Inflammatory macrophage treated with lipopolysaccharide for 4 hours (primary cell): ENCODE results near the gene DNAH1.
"Not testable (repeated sequence)": the region's sequence is repeated elsewhere in the genome, so short reads cannot be mapped to it uniquely, and the experiment has no call there.

Source experiments
- DNase-seq: peaks from one replicate; pipeline ENCODE4 v3.0.0-alpha.2; 2020

DNAH1 gene

GRCh38 chr3:52313774-52314188 is 2.3 kb upstream of the DNAH1 start:
- DNase-seq: peak; percentile 90

GRCh38 chr3:52314489-52314888 is 1.6 kb upstream of the DNAH1 start:
- peak; percentile 40 for DNase-seq

- DNase-seq: no peak
Measured at GRCh38 chr3:52315006-52315405, 1.1 kb upstream of the DNAH1 start.

GRCh38 chr3:52317208-52318000 is 1.3 kb downstream of the DNAH1 start:
- DNase-seq: peak; percentile 24

GRCh38 chr3:52318186-52318816 is 2.2 kb downstream of the DNAH1 start:
- no peak for DNase-seq

- DNase-seq: no peak
Measured at GRCh38 chr3:52319921-52320595, 3.9 kb downstream of the DNAH1 start.

GRCh38 chr3:52321481-52321880 is 5.4 kb downstream of the DNAH1 start:
- DNase-seq: no peak

- no peak for DNase-seq
Measured at GRCh38 chr3:52322466-52322865, 6.3 kb downstream of the DNAH1 start.

- no peak for DNase-seq
Measured at GRCh38 chr3:52323526-52324295, 7.6 kb downstream of the DNAH1 start.

- DNase-seq: no peak
Measured at GRCh38 chr3:52324676-52325075, 8.6 kb downstream of the DNAH1 start.

GRCh38 chr3:52325686-52326085 is 9.6 kb downstream of the DNAH1 start:
- no peak for DNase-seq

GRCh38 chr3:52326976-52327375 is 10.9 kb downstream of the DNAH1 start:
- DNase-seq: no peak

GRCh38 chr3:52327486-52328290 is 11.6 kb downstream of the DNAH1 start:
- no peak for DNase-seq

- DNase-seq: no peak
Measured at GRCh38 chr3:52328536-52329080, 12.5 kb downstream of the DNAH1 start.

- no peak for DNase-seq
Measured at GRCh38 chr3:52330194-52330805, 14.2 kb downstream of the DNAH1 start.

- DNase-seq: no peak
Measured at GRCh38 chr3:52331091-52331490, 15.0 kb downstream of the DNAH1 start.

- no peak for DNase-seq
Measured at GRCh38 chr3:52331906-52332305, 15.8 kb downstream of the DNAH1 start.

GRCh38 chr3:52333869-52334557 is 17.9 kb downstream of the DNAH1 start:
- DNase-seq: no peak

GRCh38 chr3:52338131-52338530 is 22.0 kb downstream of the DNAH1 start:
- not testable (repeated sequence) for DNase-seq

- peak; percentile 62 for DNase-seq
Measured at GRCh38 chr3:52339612-52340011, 23.5 kb downstream of the DNAH1 start.

GRCh38 chr3:52341123-52341522 is 25.0 kb downstream of the DNAH1 start:
- peak; percentile 23 for DNase-seq
